GM18909 (cell line): ENCODE measurements around the gene TMEM51.

Source experiments
- ATAC-seq: cut with Tn5 transposase; IDR thresholded peaks from one replicate; pipeline ENCODE4 v1.9.1; 2021; ENCODE audit warnings: mild to moderate bottlenecking; ENCODE audit not compliant: unreplicated experiment, poor library complexity

TMEM51 gene

GRCh38 chr1:15153184-15153841 is at the start of gene TMEM51:
Gene TMEM51 (plus strand): TSS chr1:15153747. CDS start chr1:15215088, 61,341 bp downstream.
- no peak for ATAC-seq

- no peak for ATAC-seq
Observed at GRCh38 chr1:15103906-15104305, 49.6 kb upstream of the TMEM51 start.

- ATAC-seq, result no peak
Observed at GRCh38 chr1:15104768-15105167, 48.8 kb upstream of the TMEM51 start.

- ATAC-seq, result no peak
Observed at GRCh38 chr1:15106608-15107007, 46.9 kb upstream of the TMEM51 start.

GRCh38 chr1:15107058-15107687 is 46.4 kb upstream of the TMEM51 start:
- ATAC-seq, result no peak

GRCh38 chr1:15107911-15108310 is 45.6 kb upstream of the TMEM51 start:
- no peak for ATAC-seq

GRCh38 chr1:15110128-15110866 is 43.2 kb upstream of the TMEM51 start:
- no peak for ATAC-seq

GRCh38 chr1:15110867-15111230 is 42.7 kb upstream of the TMEM51 start:
- ATAC-seq, result no peak

GRCh38 chr1:15113146-15113545 is 40.4 kb upstream of the TMEM51 start:
- ATAC-seq, result no peak

GRCh38 chr1:15114884-15115283 is 38.7 kb upstream of the TMEM51 start:
- no peak for ATAC-seq

GRCh38 chr1:15115542-15116330 is 37.8 kb upstream of the TMEM51 start:
- no peak for ATAC-seq

- no peak for ATAC-seq
Observed at GRCh38 chr1:15116966-15117365, 36.6 kb upstream of the TMEM51 start.

- no peak for ATAC-seq
Observed at GRCh38 chr1:15117671-15118325, 35.7 kb upstream of the TMEM51 start.

GRCh38 chr1:15118579-15118978 is 35.0 kb upstream of the TMEM51 start:
- no peak for ATAC-seq

- ATAC-seq, result no peak
Observed at GRCh38 chr1:15120251-15120945, 33.1 kb upstream of the TMEM51 start.

GRCh38 chr1:15122331-15122730 is 31.2 kb upstream of the TMEM51 start:
- ATAC-seq, result no peak

GRCh38 chr1:15123270-15123669 is 30.3 kb upstream of the TMEM51 start:
- no peak for ATAC-seq

GRCh38 chr1:15123925-15124324 is 29.6 kb upstream of the TMEM51 start:
- ATAC-seq, result no peak

- no peak for ATAC-seq
Observed at GRCh38 chr1:15124362-15125100, 29.0 kb upstream of the TMEM51 start.
